HepG2 (cell line): ENCODE results near the gene BMPER.

Experiments used
- ZBTB7A ChIP-seq: sonication (generic); formaldehyde crosslinking; IDR thresholded peaks from 2 replicates; pipeline ENCODE4 v1.8.0; 2022; ENCODE audit warnings: mild to moderate bottlenecking, missing genetic modification reagents
- ZNF530 ChIP-seq: sonication (generic); formaldehyde crosslinking; IDR thresholded peaks from 2 replicates; pipeline ENCODE4 v1.5.0; 2020; ENCODE audit warnings: low read depth, mild to moderate bottlenecking, missing genetic modification reagents

DNA sequence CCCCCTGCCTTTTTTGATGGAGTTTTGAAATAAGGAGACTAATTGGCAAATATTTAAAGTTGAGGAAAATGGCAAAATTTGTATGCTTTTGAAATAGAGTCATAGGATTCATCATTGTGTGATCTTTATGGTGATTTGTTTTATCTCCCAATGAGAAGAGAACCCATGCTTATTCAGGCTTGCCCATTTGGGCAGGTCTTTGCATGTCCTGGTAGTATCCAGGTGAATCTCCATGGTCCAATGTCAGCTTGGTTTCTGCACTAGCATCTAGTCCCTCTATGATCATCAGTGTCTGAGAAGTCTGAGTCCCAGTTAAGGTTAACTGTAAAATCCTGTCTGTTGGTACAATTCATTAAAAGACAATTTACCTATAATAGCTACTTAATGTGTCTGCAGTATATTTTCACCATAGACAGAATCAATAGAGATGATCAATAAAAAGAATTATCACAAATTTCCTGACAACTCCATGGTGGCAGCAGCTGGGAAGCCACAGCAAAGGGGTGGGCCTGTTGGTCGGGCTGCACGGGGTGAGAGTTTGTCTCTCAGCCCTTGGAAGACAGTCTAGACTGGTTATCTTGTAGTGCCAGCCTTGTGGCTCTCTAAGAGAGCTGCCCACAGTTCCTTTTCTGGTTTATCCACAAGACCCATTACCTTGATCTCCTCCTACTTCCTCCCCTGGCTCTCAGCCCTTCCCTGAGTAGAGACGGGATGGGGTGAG, 22.2 kb upstream of the BMPER start:
- TF ChIP-seq ZBTB7A (CRISPR knock-in tag) (no peak), ZNF530 (no peak)
